ENCODE data around the gene NFKBIE.

- TF ChIP-seq POLR2A (IDR thresholded peaks at IDR 0.05): no peak
- TF ChIP-seq CTCF (IDR thresholded peaks at IDR 0.05): no peak
- TF ChIP-seq POLR2AphosphoS5 (IDR thresholded peaks at IDR 0.05): no peak
- TF ChIP-seq EP300 (IDR thresholded peaks at IDR 0.05): no peak
Measured at GRCh38 chr6:44271914-44272313, 6.6 kb upstream of the NFKBIE start.
